K562 (cell line): Measurements from ENCODE around the gene ATPAF2. TPM values are rescaled to one million over a fixed set of nuclear protein-coding genes. Genes with fewer than 3 reads are reported as not detected.

Source experiments
- CREM ChIP-seq: IDR thresholded peaks from 2 replicates; pipeline ENCODE4 v1.6.1; 2014; ENCODE audit warnings: antibody characterized with exemption, low read depth
- HDAC1 ChIP-seq, 2 experiments: fragments of 450-650 bp; IDR thresholded peaks; 2 replicates each; pipeline ENCODE4 v1.6.1; 2016 to 2017; ENCODE audit warnings: inconsistent platforms in 1 of 2, mild to moderate bottlenecking in 1 of 2, moderate library complexity in 1 of 2
- HEY1 ChIP-seq: fragments of 250-450 bp; sonication (Bioruptor Pico); IDR thresholded peaks from 2 replicates; pipeline ENCODE4 v1.5.0; 2020; ENCODE audit warnings: mild to moderate bottlenecking, moderate library complexity, borderline replicate concordance
- ILF3 ChIP-seq: fragments of 450-650 bp; IDR thresholded peaks from 2 replicates; pipeline ENCODE4 v1.6.1; 2018; ENCODE audit warnings: antibody characterized with exemption, mild to moderate bottlenecking, moderate library complexity, borderline replicate concordance
- LEF1 ChIP-seq: fragments of 450-650 bp; IDR thresholded peaks from 2 replicates; pipeline ENCODE4 v1.6.1; 2016; ENCODE audit warnings: mild to moderate bottlenecking
- RAD21 ChIP-seq, 2 experiments: fragments of 250-450 bp in 1 of 2; fragments of 450-650 bp in 1 of 2; sonication (Bioruptor Pico) in 1 of 2; formaldehyde crosslinking in 1 of 2; IDR thresholded peaks in 1 of 2; conservative IDR thresholded peaks in 1 of 2; 2 replicates each; pipeline versions ENCODE4 v1.4.0 to v1.8.0; 2020 to 2022; ENCODE audit warnings: mild to moderate bottlenecking in 2 of 2, moderate library complexity in 1 of 2
- RNF2 ChIP-seq: sonication (generic); IDR thresholded peaks from 2 replicates; pipeline ENCODE4 v1.6.1; 2016
- TAF1 ChIP-seq: IDR thresholded peaks from 2 replicates; pipeline ENCODE4 v1.6.1; 2011; ENCODE audit warnings: mild to moderate bottlenecking, low read length, moderate library complexity; ENCODE audit not compliant: insufficient read depth, control insufficient read depth, severe bottlenecking; ENCODE audit errors: extremely low read depth
- TAF15 ChIP-seq: fragments of 200-400 bp; formaldehyde crosslinking; IDR thresholded peaks from 2 replicates; pipeline ENCODE4 v1.6.1; 2017; ENCODE audit warnings: mild to moderate bottlenecking, low read depth, low read length, moderate library complexity
- TCF15 ChIP-seq: fragments of 250-450 bp; sonication (Bioruptor Pico); IDR thresholded peaks from 2 replicates; pipeline ENCODE4 v1.8.0; 2022; ENCODE audit warnings: moderate library complexity, mild to moderate bottlenecking, inconsistent platforms
- UBTF ChIP-seq, 2 experiments: IDR thresholded peaks; 2 replicates each; pipeline ENCODE4 v1.6.1; 2012; ENCODE audit warnings: improper control_type of control experiment in 2 of 2, low read depth in 2 of 2, low read length in 2 of 2, borderline replicate concordance in 1 of 2
- ZBED1 ChIP-seq: IDR thresholded peaks from 2 replicates; pipeline ENCODE4 v1.6.1; 2014
- ZBTB40 ChIP-seq, 2 experiments: fragments of 450-650 bp in 1 of 2; sonication (generic) in 1 of 2; formaldehyde crosslinking in 1 of 2; IDR thresholded peaks; 2 replicates each; pipeline versions ENCODE4 v1.7.1 to v1.9.0; 2016 to 2022; ENCODE audit warnings: inconsistent platforms in 1 of 2, mild to moderate bottlenecking in 1 of 2, missing genetic modification reagents in 1 of 2
- ZNF384 ChIP-seq: IDR thresholded peaks from 2 replicates; pipeline ENCODE4 v1.6.1; 2012; ENCODE audit warnings: low read depth, low read length, improper control_type of control experiment
- ZNF79 ChIP-seq: fragments of 250-450 bp; sonication (Bioruptor Pico); IDR thresholded peaks from 2 replicates; pipeline ENCODE4 v1.4.0; 2020; ENCODE audit warnings: low read depth, mild to moderate bottlenecking, moderate library complexity
- ZNF830 ChIP-seq: fragments of 250-450 bp; sonication (Bioruptor Pico); IDR thresholded peaks from 2 replicates; pipeline ENCODE4 v1.5.0; 2021; ENCODE audit warnings: mild to moderate bottlenecking
- polyA plus RNA-seq, 8 experiments: library from polyadenylated mRNA; depleted of rRNA in 4 of 8; stranded (reverse) in 5 of 8; unstranded in 3 of 8; fragments of >200 nt; fragmentation: Nextera tagmentation in 2 of 8; fragmentation: Illumina TruSeq in 1 of 8; extraction: Ambion mirVana in 2 of 8; extraction: Trizol in 1 of 8; gene quantifications; 2 replicates each; pipeline versions ENCODE4 v1.2.1 to v1.2.3, GENCODE V29; 2011 to 2014; ENCODE audit warnings: inconsistent platforms in 1 of 8, missing spikeins in 1 of 8
- total RNA-seq, 7 experiments: library from RNA; depleted of rRNA in 6 of 7; stranded (reverse); fragments of >200 nt in 6 of 7; fragmentation: Illumina TruSeq in 2 of 7; extraction: Trizol in 2 of 7; gene quantifications; 2 replicates each; pipeline versions ENCODE4 v1.2.1 to v1.2.3, GENCODE V29; 2011 to 2021; ENCODE audit warnings: low replicate concordance in 1 of 7

The ATPAF2 gene
- total and polyA plus RNA-seq, 9 of the 15 experiments (the other 6 are each of a cell fraction or from before 2014, with no cell fraction given), result 2.1 to 19.2 (median 11.3) TPM

GRCh38 chr17:17972126-17972951 lies 66.6 kb downstream of the ATPAF2 start, which contains the start of the genes DRC3 and TOM1L2 (continued):
- peak; percentile 82 for TF ChIP-seq ZBTB40 (IDR thresholded peaks at IDR 0.05)
- no peak for TF ChIP-seq ZBTB40 (CRISPR knock-in tag; IDR thresholded peaks at IDR 0.05)
- no peak for TF ChIP-seq UBTF (IDR thresholded peaks at IDR 0.05; ENCODE audit: borderline replicate concordance in 1 of 2, low read depth in 2 of 2, low read length in 2 of 2)
- TF ChIP-seq ILF3, result no peak
- TF ChIP-seq TAF1, result peak; percentile 18
- TF ChIP-seq HEY1 (CRISPR knock-in tag), result no peak
- TF ChIP-seq TAF15, result no peak
- no peak for TF ChIP-seq ZNF830
- TF ChIP-seq ZNF384, result no peak
- no peak for TF ChIP-seq ZBED1
- no peak for TF ChIP-seq RNF2
- no peak for TF ChIP-seq TCF15 (CRISPR knock-in tag)
- TF ChIP-seq LEF1, result no peak
- TF ChIP-seq RAD21 (CRISPR knock-in tag; conservative IDR thresholded peaks at IDR 0.05 in 1 of 2, IDR thresholded peaks at IDR 0.05 in 1 of 2), result no peak
- no peak for TF ChIP-seq ZNF79 (CRISPR knock-in tag)
- TF ChIP-seq HDAC1 (IDR thresholded peaks at IDR 0.05), result no peak; a peak in 1 of 4 replicates
- TF ChIP-seq CREM, result peak; percentile 70
